GM23248 (cell line): ENCODE results near the gene TSPAN5. TPM values are rescaled to one million over a fixed set of nuclear protein-coding genes. Genes with fewer than 3 reads are reported as not detected.

Source experiments
- DNase-seq: peaks from one replicate; pipeline ENCODE4 v3.0.0-alpha.2; 2015
- H2AFZ ChIP-seq: fragments of 200-600 bp; sonication (generic); 2 replicates; pipeline ENCODE4 v1.6.1; 2016; ENCODE audit warnings: antibody characterized with exemption
- H3F3A ChIP-seq: fragments of 200-600 bp; sonication (generic); 2 replicates; pipeline ENCODE4 v1.6.1; 2016; ENCODE audit warnings: mild to moderate bottlenecking, antibody characterized with exemption, mixed run types; ENCODE audit not compliant: insufficient read depth
- H3K27ac ChIP-seq: fragments of 200-600 bp; sonication (generic); 2 replicates; pipeline ENCODE4 v1.5.1; 2016; ENCODE audit warnings: mild to moderate bottlenecking
- H3K27me3 ChIP-seq: fragments of 200-600 bp; sonication (generic); replicated peaks from 2 replicates; pipeline ENCODE4 v1.6.1; 2016; ENCODE audit warnings: mild to moderate bottlenecking; ENCODE audit not compliant: insufficient read depth
- H3K36me3 ChIP-seq: fragments of 200-600 bp; sonication (generic); 2 replicates; pipeline ENCODE4 v1.6.1; 2016; ENCODE audit warnings: low read depth, mild to moderate bottlenecking
- H3K4me1 ChIP-seq: fragments of 200-600 bp; sonication (generic); 2 replicates; pipeline ENCODE4 v1.6.1; 2016; ENCODE audit warnings: mild to moderate bottlenecking; ENCODE audit not compliant: insufficient read depth
- H3K4me2 ChIP-seq: fragments of 200-600 bp; sonication (generic); one replicate; pipeline ENCODE4 v1.6.1; 2016; ENCODE audit warnings: mild to moderate bottlenecking; ENCODE audit not compliant: unreplicated experiment
- H3K4me3 ChIP-seq: fragments of 200-600 bp; sonication (generic); 2 replicates; pipeline ENCODE4 v1.5.1; 2016; ENCODE audit warnings: mild to moderate bottlenecking
- H3K79me2 ChIP-seq: fragments of 200-600 bp; sonication (generic); 2 replicates; pipeline ENCODE4 v1.6.1; 2016; ENCODE audit warnings: mild to moderate bottlenecking; ENCODE audit not compliant: insufficient read depth
- H3K9ac ChIP-seq: fragments of 200-600 bp; sonication (generic); 2 replicates; pipeline ENCODE4 v1.6.1; 2016; ENCODE audit warnings: mild to moderate bottlenecking
- H3K9me2 ChIP-seq: fragments of 200-600 bp; sonication (generic); 2 replicates; pipeline ENCODE4 v1.6.1; 2016; ENCODE audit warnings: mixed run types, mild to moderate bottlenecking, moderate library complexity; ENCODE audit not compliant: insufficient read depth
- H3K9me3 ChIP-seq: fragments of 200-600 bp; sonication (generic); one replicate; pipeline ENCODE4 v1.6.1; 2017; ENCODE audit warnings: low read depth
- H4K20me1 ChIP-seq: fragments of 200-600 bp; sonication (generic); 2 replicates; pipeline ENCODE4 v1.6.0; 2016; ENCODE audit not compliant: insufficient read depth
- EZH2 ChIP-seq: fragments of 200-600 bp; sonication (generic); IDR thresholded peaks from 2 replicates; pipeline ENCODE4 v1.6.1; 2018; ENCODE audit warnings: antibody characterized with exemption, mild to moderate bottlenecking; ENCODE audit not compliant: insufficient read depth, poor library complexity, severe bottlenecking
- EZH2phosphoT487 ChIP-seq: fragments of 200-600 bp; sonication (generic); IDR thresholded peaks from 2 replicates; pipeline ENCODE4 v1.6.1; 2018; ENCODE audit warnings: antibody characterized with exemption, moderate library complexity, mild to moderate bottlenecking, low read depth; ENCODE audit not compliant: insufficient read depth
- WGBS, 2 experiments: methylation state at CpG; one replicate each; pipeline ENCODE4 v1.1.6; 2015 to 2017; ENCODE audit warnings: low lambda C conversion rate in 2 of 2, low coverage in 1 of 2; ENCODE audit errors: missing lambda C conversion rate in 2 of 2; 5-methylcytosine and 5-hydroxymethylcytosine counted together
- in situ Hi-C: fragments of 300-500 bp; cut with MboI; formaldehyde crosslinking; loops from 2 replicates; pipeline ENCODE4 v1.15.0; 2020
- polyA plus RNA-seq: library from polyadenylated mRNA; unstranded; fragments of >200 nt; fragmentation: Nextera tagmentation; extraction: Ambion mirVana; gene quantifications from 2 replicates; pipeline ENCODE4 v1.2.1, GENCODE V29; 2016
- total RNA-seq: library from RNA; depleted of rRNA; stranded (reverse); fragments of >200 nt; shearing (Covaris generic); gene quantifications from 2 replicates; pipeline ENCODE4 v1.2.3, GENCODE V29; 2014

TSPAN5 gene
- total and polyA plus RNA-seq, 2 experiments from 2014 or later = 61.9 to 76.6 TPM

DNA sequence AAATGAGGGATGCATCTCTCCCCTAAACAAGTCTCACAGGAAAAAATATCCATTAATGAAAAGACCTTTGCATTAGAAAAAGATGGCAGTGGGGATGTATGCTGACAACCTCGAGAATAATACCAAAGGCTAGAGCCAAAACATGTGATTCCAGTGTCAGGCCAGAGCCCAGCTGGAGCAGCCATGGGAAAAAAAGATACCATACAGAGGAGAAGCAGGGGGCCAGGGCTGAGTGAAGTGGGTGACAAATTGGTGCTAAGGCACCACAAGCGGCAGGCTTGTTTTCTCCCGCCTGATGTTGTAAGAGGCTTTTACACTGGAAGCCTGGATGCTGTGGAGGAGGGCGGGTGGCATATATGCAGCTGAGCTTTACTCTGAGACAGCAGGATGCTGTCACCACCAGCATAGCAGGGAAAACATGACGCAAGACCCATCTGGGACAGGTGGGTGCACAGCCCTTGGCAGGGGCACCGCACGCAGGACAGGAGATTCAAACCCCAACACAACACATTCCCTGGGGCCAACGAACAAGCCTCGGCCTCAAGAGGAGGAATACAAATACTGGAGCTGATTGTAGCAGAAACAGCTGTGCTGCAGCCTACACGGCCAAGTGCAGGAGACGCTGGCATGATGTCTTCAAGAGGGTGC is 91.9 kb downstream of the TSPAN5 start:
- Histone ChIP-seq H4K20me1 (no peaks in the 10 kb centered on the region), H3K9me2 (no peaks in the 10 kb centered on the region), H3K27me3 (no peaks in the 10 kb centered on the region), H3K4me3 (no peak overlapping the region), H3K9ac (no peak overlapping the region), H3K27ac (no peak overlapping the region), H2AFZ (no peak overlapping the region), H3K79me2 (peaks cover 100% of the 10 kb centered on the region), H3K36me3 (0 out of 2 replicates have a peak, but pooled peaks cover 3% of the 10 kb centered on the region), H3K4me2 (no peak overlapping the region), H3K9me3 (no peaks in the 10 kb centered on the region), H3K4me1 (peaks cover 14% of the 10 kb centered on the region), H3F3A (peaks cover 9% of the 10 kb centered on the region)
- no peak for TF ChIP-seq EZH2
- 48 to 60% methylated on average over 11 of the region's 11 CpGs for WGBS, 2 experiments
- peak; percentile 39 for DNase-seq
- in situ Hi-C loops = no loop called here

DNA sequence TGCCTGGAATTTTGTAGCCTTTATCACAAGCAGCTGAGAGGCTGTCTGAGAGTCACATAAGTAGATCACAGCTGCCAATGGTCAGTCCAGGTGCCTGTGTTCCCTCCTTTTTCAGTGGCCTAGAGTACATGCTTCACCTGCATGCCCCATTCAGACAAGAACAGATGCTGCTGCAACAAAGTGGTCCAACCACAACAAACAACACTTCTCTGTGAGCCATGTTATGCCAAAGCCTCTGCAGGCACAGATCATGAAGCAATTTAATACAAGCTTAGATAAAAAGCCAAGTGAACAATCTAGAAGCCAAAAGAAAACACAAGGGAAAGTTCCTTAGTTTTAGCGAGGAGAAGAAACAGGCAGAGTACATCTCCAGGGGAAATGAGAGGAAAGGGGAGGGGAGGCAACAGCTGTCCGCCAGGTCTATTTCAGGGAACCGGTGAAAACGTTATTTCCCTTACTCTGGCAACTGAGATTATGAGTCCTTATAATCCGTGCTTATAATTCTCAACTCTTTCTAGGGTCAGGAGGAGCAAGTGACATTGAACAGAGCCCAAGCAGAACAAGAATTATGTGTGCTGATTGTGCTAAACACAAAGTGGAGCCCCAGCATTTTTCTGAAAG is 92.6 kb downstream of the TSPAN5 start:
- Histone ChIP-seq H3K4me1 (peaks cover 14% of the 10 kb centered on the region), H3F3A (peaks cover 9% of the 10 kb centered on the region), H3K4me3 (no peak overlapping the region), H3K9me3 (no peaks in the 10 kb centered on the region), H3K79me2 (peaks cover 100% of the 10 kb centered on the region), H3K9me2 (no peaks in the 10 kb centered on the region), H3K36me3 (0 out of 2 replicates have a peak, but pooled peaks cover 3% of the 10 kb centered on the region), H2AFZ (no peak overlapping the region), H3K27me3 (no peaks in the 10 kb centered on the region), H4K20me1 (no peaks in the 10 kb centered on the region), H3K9ac (no peak overlapping the region), H3K4me2 (no peak overlapping the region), H3K27ac (no peak overlapping the region)
- no peak for DNase-seq
- no peak for TF ChIP-seq EZH2
- no peak for TF ChIP-seq EZH2phosphoT487
- WGBS, 2 experiments = 51 to 55% methylated on average over 5 of the region's 5 CpGs
- in situ Hi-C loops = no loop called here

DNA sequence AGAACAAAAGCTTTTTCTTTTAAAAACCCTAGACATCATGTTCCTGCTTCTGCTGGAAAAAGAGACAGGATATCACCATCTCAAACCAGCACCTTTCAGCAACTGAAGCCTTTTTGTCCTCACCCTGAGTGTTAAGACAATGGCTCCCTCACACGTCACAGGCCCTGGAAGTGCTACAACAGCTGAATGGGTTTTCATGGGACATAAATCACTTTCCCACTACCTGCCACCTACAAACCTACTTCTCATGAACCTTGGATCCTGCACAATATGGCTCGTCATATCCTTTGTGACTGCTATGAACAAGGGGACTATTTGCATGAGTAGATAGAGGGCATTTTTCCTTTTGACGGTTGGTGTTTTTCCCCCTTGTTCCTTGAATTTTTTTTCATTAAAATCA is 93.6 kb downstream of the TSPAN5 start:
- Histone ChIP-seq H2AFZ (no peak overlapping the region), H3K9me3 (no peaks in the 10 kb centered on the region), H3K4me1 (peaks cover 20% of the 10 kb centered on the region), H3K36me3 (0 out of 2 replicates have a peak, but pooled peaks cover 3% of the 10 kb centered on the region), H3K9ac (no peak overlapping the region), H3K4me3 (no peak overlapping the region), H3K79me2 (peaks cover 100% of the 10 kb centered on the region), H3K9me2 (no peaks in the 10 kb centered on the region), H3K27me3 (no peaks in the 10 kb centered on the region), H3K4me2 (no peak overlapping the region), H4K20me1 (no peaks in the 10 kb centered on the region), H3K27ac (no peak overlapping the region), H3F3A (peaks cover 9% of the 10 kb centered on the region)
- in situ Hi-C loops = no loop called here
- WGBS, 2 experiments = 96 to 97% methylated on average over 3 of the region's 3 CpGs
- no peak for DNase-seq
- no peak for TF ChIP-seq EZH2phosphoT487
- no peak for TF ChIP-seq EZH2

DNA sequence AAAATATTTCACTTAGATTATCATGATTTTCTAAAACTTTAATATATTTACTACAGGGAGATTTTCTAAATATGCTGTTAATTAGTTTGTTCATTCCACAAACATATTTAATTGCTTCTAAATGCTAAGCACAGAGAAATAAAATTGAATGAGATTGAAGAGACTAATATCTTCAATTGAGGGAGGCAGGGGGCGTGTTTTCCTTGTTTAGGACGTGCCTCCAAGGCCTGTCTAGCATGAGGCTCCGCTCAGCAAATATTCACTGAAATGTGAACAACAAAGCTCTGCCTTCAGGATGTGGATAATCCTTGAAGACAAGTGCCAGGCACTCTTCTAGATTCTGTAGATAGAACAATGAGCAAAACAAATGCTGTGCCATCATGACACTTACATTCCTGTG is 98.1 kb downstream of the TSPAN5 start:
- no peaks in the 10 kb centered on the region for H4K20me1 ChIP-seq
- no peak for DNase-seq
- peaks cover 19% of the 10 kb centered on the region for H3F3A ChIP-seq
- peaks cover 37% of the 10 kb centered on the region for H3K4me1 ChIP-seq
- no peaks in the 10 kb centered on the region for H3K27me3 ChIP-seq
- no peaks in the 10 kb centered on the region for H3K9me3 ChIP-seq
- H3K4me3 ChIP-seq = no peak overlapping the region
- peaks cover 97% of the 10 kb centered on the region for H3K79me2 ChIP-seq
- in situ Hi-C loops = no loop called here
- no peaks in the 10 kb centered on the region for H3K9me2 ChIP-seq
- no peak overlapping the region for H3K27ac ChIP-seq
- H3K36me3 ChIP-seq = no peaks in the 10 kb centered on the region
- no peak overlapping the region for H2AFZ ChIP-seq
- 100% methylated on average over 3 of the region's 3 CpGs for WGBS, 2 experiments
- no peak overlapping the region for H3K4me2 ChIP-seq
- TF ChIP-seq EZH2phosphoT487 (no peak), EZH2 (no peak)
- no peak overlapping the region for H3K9ac ChIP-seq
